Mesendoderm (in vitro differentiated cells): Measurements from ENCODE around the gene VOPP1.
A peak's percentile ranks its signal among the peaks of the same experiment; 100 is the strongest.

Experiments
- DNase-seq: peaks from one replicate; pipeline ENCODE4 v3.0.0; 2013
- H2AK5ac ChIP-seq: 2 replicates; pipeline ENCODE4 v1.6.1; 2013; ENCODE audit warnings: low read length, inconsistent platforms
- H2BK120ac ChIP-seq: 2 replicates; pipeline ENCODE4 v1.6.1; 2013; ENCODE audit warnings: low read depth, mild to moderate bottlenecking, low read length, moderate library complexity, mixed read lengths
- H2BK15ac ChIP-seq: replicated peaks from 2 replicates; pipeline ENCODE4 v1.6.1; 2013; ENCODE audit warnings: low read depth, mild to moderate bottlenecking, moderate library complexity
- H2BK5ac ChIP-seq: 2 replicates; pipeline ENCODE4 v1.6.1; 2013; ENCODE audit warnings: low read length, inconsistent platforms
- H3K18ac ChIP-seq: 2 replicates; pipeline ENCODE4 v1.6.1; 2013; ENCODE audit warnings: mild to moderate bottlenecking, low read length, mixed read lengths
- H3K23ac ChIP-seq: one replicate; pipeline ENCODE4 v1.6.1; 2013; ENCODE audit warnings: low read length
- H3K27ac ChIP-seq: 2 replicates; pipeline ENCODE4 v1.5.1; 2013; ENCODE audit warnings: low read depth, mild to moderate bottlenecking, inconsistent platforms, low read length, moderate library complexity
- H3K27me3 ChIP-seq: 2 replicates; pipeline ENCODE4 v1.6.1; 2013; ENCODE audit warnings: low read length, control low read depth, mild to moderate bottlenecking, inconsistent platforms; ENCODE audit not compliant: insufficient read depth, poor library complexity
- H3K36me3 ChIP-seq: 2 replicates; pipeline ENCODE4 v1.6.1; 2013; ENCODE audit warnings: low read length, inconsistent platforms; ENCODE audit not compliant: control insufficient read depth, insufficient read depth
- H3K4ac ChIP-seq: one replicate; pipeline ENCODE4 v1.6.1; 2013; ENCODE audit warnings: low read depth, mild to moderate bottlenecking, low read length, moderate library complexity
- H3K4me1 ChIP-seq: 2 replicates; pipeline ENCODE4 v1.6.1; 2013; ENCODE audit warnings: low read depth, low read length, inconsistent platforms; ENCODE audit not compliant: control insufficient read depth
- H3K4me2 ChIP-seq: 2 replicates; pipeline ENCODE4 v1.6.1; 2013; ENCODE audit warnings: low read length
- H3K4me3 ChIP-seq: 2 replicates; pipeline ENCODE4 v1.5.1; 2013; ENCODE audit warnings: mild to moderate bottlenecking, low read length
- H3K56ac ChIP-seq: one replicate; pipeline ENCODE4 v1.6.1; 2013; ENCODE audit warnings: low read length
- H3K79me1 ChIP-seq: 2 replicates; pipeline ENCODE4 v1.6.1; 2013; ENCODE audit warnings: low read length, inconsistent platforms
- H3K79me2 ChIP-seq: 2 replicates; pipeline ENCODE4 v1.6.1; 2013; ENCODE audit warnings: mild to moderate bottlenecking, low read length; ENCODE audit not compliant: control insufficient read depth, insufficient read depth
- H3K9ac ChIP-seq: 2 replicates; pipeline ENCODE4 v1.6.1; 2013; ENCODE audit warnings: low read length, inconsistent platforms
- H4K5ac ChIP-seq: one replicate; pipeline ENCODE4 v1.6.1; 2013; ENCODE audit warnings: low read length
- H4K8ac ChIP-seq: one replicate; pipeline ENCODE4 v1.6.1; 2013; ENCODE audit warnings: low read depth, mild to moderate bottlenecking, control low read depth, low read length, moderate library complexity
- whole genome bisulfite sequencing: extraction: QIAGEN DNeasy Blood & Tissue Kit; methylation state at CpG from one replicate; pipeline ENCODE4 v1.1.7; 2013; ENCODE audit warnings: low lambda C conversion rate, missing lambda C conversion rate; ENCODE audit not compliant: insufficient coverage; ENCODE audit errors: extremely low coverage; 5-methylcytosine and 5-hydroxymethylcytosine counted together

Gene VOPP1

GRCh38 chr7:55429835-55430499 lies 142.3 kb downstream of the VOPP1 start:
- no peak overlapping the region for H3K4me3 ChIP-seq
- no peak overlapping the region for H3K4ac ChIP-seq
- H4K5ac ChIP-seq = no peak overlapping the region
- no peak overlapping the region for H3K18ac ChIP-seq
- no peaks in the 10 kb centered on the region for H3K27me3 ChIP-seq
- no CpG with 5 or more reads among the region's 11 CpGs for WGBS
- H3K4me1 ChIP-seq = peaks cover 3% of the 10 kb centered on the region
- H2AK5ac ChIP-seq = no peak overlapping the region
- H3K79me2 ChIP-seq = no peaks in the 10 kb centered on the region
- no peak overlapping the region for H3K56ac ChIP-seq
- no peaks in the 10 kb centered on the region for H3K79me1 ChIP-seq
- no peak overlapping the region for H3K23ac ChIP-seq
- no peak overlapping the region for H3K27ac ChIP-seq
- DNase-seq = no peak
- no peak overlapping the region for H2BK5ac ChIP-seq
- H3K9ac ChIP-seq = no peak overlapping the region
- H3K4me2 ChIP-seq = no peak overlapping the region
- no peak overlapping the region for H2BK15ac ChIP-seq
- no peak overlapping the region for H4K8ac ChIP-seq
- H2BK120ac ChIP-seq = no peak overlapping the region
- H3K36me3 ChIP-seq = peaks cover 2% of the 10 kb centered on the region

- no CpG with 5 or more reads among the region's 11 CpGs for WGBS
- Histone ChIP-seq H3K27ac (no peak overlapping the region), H2BK15ac (no peak overlapping the region)
These were observed 144.5 kb downstream of the VOPP1 start for GRCh38 chr7:55427800-55428199.

GRCh38 chr7:55427342-55427741 lies 145.0 kb downstream of the VOPP1 start:
- no peak overlapping the region for H3K27ac ChIP-seq
- no peak overlapping the region for H4K8ac ChIP-seq
- H2BK5ac ChIP-seq = no peak overlapping the region
- H3K4me3 ChIP-seq = no peak overlapping the region
- H2BK120ac ChIP-seq = no peak overlapping the region
- peaks cover 3% of the 10 kb centered on the region for H3K4me1 ChIP-seq
- no peak overlapping the region for H2BK15ac ChIP-seq
- WGBS = no CpG with 5 or more reads among the region's 4 CpGs
- H3K79me1 ChIP-seq = no peaks in the 10 kb centered on the region
- no peaks in the 10 kb centered on the region for H3K79me2 ChIP-seq
- no peak overlapping the region for H3K18ac ChIP-seq
- no peak overlapping the region for H3K4ac ChIP-seq
- H3K56ac ChIP-seq = no peak overlapping the region
- no peak for DNase-seq
- no peak overlapping the region for H2AK5ac ChIP-seq
- H4K5ac ChIP-seq = no peak overlapping the region
- H3K9ac ChIP-seq = no peak overlapping the region
- no peaks in the 10 kb centered on the region for H3K27me3 ChIP-seq
- H3K36me3 ChIP-seq = peaks cover 2% of the 10 kb centered on the region
- H3K4me2 ChIP-seq = no peak overlapping the region
- no peak overlapping the region for H3K23ac ChIP-seq

More at GRCh38 chr7:55427800-55428199, 144.5 kb downstream of the VOPP1 start:
- H3K4me2 ChIP-seq = no peak overlapping the region
- peak; percentile 14 for DNase-seq
- H2BK120ac ChIP-seq = no peak overlapping the region
- H3K56ac ChIP-seq = no peak overlapping the region
- no peaks in the 10 kb centered on the region for H3K79me1 ChIP-seq
- H2AK5ac ChIP-seq = no peak overlapping the region
- no peaks in the 10 kb centered on the region for H3K79me2 ChIP-seq
- no peaks in the 10 kb centered on the region for H3K27me3 ChIP-seq
- H3K9ac ChIP-seq = no peak overlapping the region
- no peak overlapping the region for H4K8ac ChIP-seq
- H3K4me3 ChIP-seq = no peak overlapping the region
- H2BK5ac ChIP-seq = no peak overlapping the region
- no peak overlapping the region for H3K4ac ChIP-seq
- peaks cover 3% of the 10 kb centered on the region for H3K4me1 ChIP-seq
- peaks cover 2% of the 10 kb centered on the region for H3K36me3 ChIP-seq
- no peak overlapping the region for H3K23ac ChIP-seq
- H4K5ac ChIP-seq = no peak overlapping the region
- no peak overlapping the region for H3K18ac ChIP-seq

- H3K56ac ChIP-seq = peak overlapping the region; percentile 43
- no peak overlapping the region for H3K18ac ChIP-seq
- no peak overlapping the region for H3K4me3 ChIP-seq
- H3K79me2 ChIP-seq = no peaks in the 10 kb centered on the region
- H3K4me2 ChIP-seq = no peak overlapping the region
- no peak overlapping the region for H3K27ac ChIP-seq
- no peak overlapping the region for H4K8ac ChIP-seq
- no peaks in the 10 kb centered on the region for H3K79me1 ChIP-seq
- no peak overlapping the region for H3K23ac ChIP-seq
- H2BK120ac ChIP-seq = no peak overlapping the region
- H3K27me3 ChIP-seq = no peaks in the 10 kb centered on the region
- H3K36me3 ChIP-seq = peaks cover 2% of the 10 kb centered on the region
- WGBS = no CpG with 5 or more reads among the region's 12 CpGs
- no peak overlapping the region for H4K5ac ChIP-seq
- H3K4ac ChIP-seq = no peak overlapping the region
- H2BK15ac ChIP-seq = no peak overlapping the region
- peaks cover 3% of the 10 kb centered on the region for H3K4me1 ChIP-seq
- H3K9ac ChIP-seq = no peak overlapping the region
- H2BK5ac ChIP-seq = peak overlapping the region; percentile 54
- no peak overlapping the region for H2AK5ac ChIP-seq
- peak; percentile 87 for DNase-seq
These were observed 145.6 kb downstream of the VOPP1 start for GRCh38 chr7:55426676-55427075.

- Histone ChIP-seq H3K27me3 (no peaks in the 10 kb centered on the region), H3K79me1 (no peaks in the 10 kb centered on the region), H2BK5ac (no peak overlapping the region), H4K5ac (no peak overlapping the region), H3K4me1 (peaks cover 7% of the 10 kb centered on the region), H2AK5ac (no peak overlapping the region), H3K79me2 (no peaks in the 10 kb centered on the region), H3K36me3 (peaks cover 2% of the 10 kb centered on the region), H3K4me3 (no peak overlapping the region), H3K56ac (no peak overlapping the region), H3K4me2 (no peak overlapping the region), H4K8ac (no peak overlapping the region), H3K23ac (no peak overlapping the region), H2BK15ac (no peak overlapping the region), H3K9ac (no peak overlapping the region), H3K4ac (no peak overlapping the region), H3K18ac (no peak overlapping the region), H3K27ac (no peak overlapping the region), H2BK120ac (no peak overlapping the region)
- no peak for DNase-seq
- WGBS = no CpG with 5 or more reads among the region's 11 CpGs
These were observed 147.1 kb downstream of the VOPP1 start for GRCh38 chr7:55425141-55425752.
